MCF 10A (cell line): Measurements from ENCODE around the gene LPIN3. TPM values are rescaled to one million over a fixed set of nuclear protein-coding genes. Genes with fewer than 3 reads are reported as not detected.

ENCODE experiments used
- BruUV-seq: library from RNA; stranded (reverse); fragments of 400-500 nt; replicated peaks from 2 replicates; lab custom pipeline; 2021; lab: Mats Ljungman, UMichigan
- CTCF ChIA-PET: fragments of 300-600 bp; sonication (Branson Sonifier 250); formaldehyde crosslinking; extraction: SDS; loops from one replicate; lab custom pipeline; 2021; ENCODE audit warnings: antibody characterized with exemption, inconsistent platforms; lab: Yijun Ruan, JAX
- POLR2A ChIA-PET: fragments of 300-600, 350-650 bp; sonication (Branson Sonifier 250); formaldehyde crosslinking; extraction: SDS; loops from one replicate; lab custom pipeline; 2020; ENCODE audit warnings: antibody characterized with exemption, inconsistent platforms; lab: Yijun Ruan, JAX
- DNase-seq: peaks from one replicate; pipeline ENCODE4 v3.0.0-alpha.2; 2018; ENCODE audit not compliant: unreplicated experiment
- H3K27ac Mint-ChIP-seq: one replicate; pipeline ENCODE4 v1.8.0; 2022; ENCODE audit warnings: mild to moderate bottlenecking, low read depth, mixed read lengths; ENCODE audit not compliant: unreplicated experiment
- H3K27me3 Mint-ChIP-seq: one replicate; pipeline ENCODE4 v1.8.0; 2022; ENCODE audit warnings: mixed read lengths; ENCODE audit not compliant: insufficient read depth, unreplicated experiment
- H3K36me3 Mint-ChIP-seq: one replicate; pipeline ENCODE4 v1.8.0; 2022; ENCODE audit warnings: mild to moderate bottlenecking, moderate library complexity, mixed read lengths; ENCODE audit not compliant: insufficient read depth, unreplicated experiment
- H3K4me1 Mint-ChIP-seq: one replicate; pipeline ENCODE4 v1.8.0; 2022; ENCODE audit warnings: mixed read lengths; ENCODE audit not compliant: insufficient read depth, unreplicated experiment
- H3K4me3 Mint-ChIP-seq: one replicate; pipeline ENCODE4 v1.8.0; 2022; ENCODE audit warnings: mild to moderate bottlenecking, moderate library complexity, mixed read lengths; ENCODE audit not compliant: unreplicated experiment
- H3K9me3 Mint-ChIP-seq: one replicate; pipeline ENCODE4 v1.8.0; 2022; ENCODE audit warnings: mixed read lengths; ENCODE audit not compliant: unreplicated experiment
- intact Hi-C: fragments of 100-400 bp; cut with micrococcal nuclease; formaldehyde crosslinking; loops from 2 replicates; pipeline ENCODE4 v1.14.1; 2022
- total RNA-seq: library from RNA; stranded (reverse); gene quantifications from 2 replicates; pipeline ENCODE4 v1.2.3, GENCODE V29; 2022
- TF ChIP-seq, protein P1 (sequence below): fragments of 200-600 bp; IDR thresholded peaks from one replicate; pipeline ENCODE4 v1.8.0; 2022; ENCODE audit warnings: antibody characterized with exemption, mild to moderate bottlenecking; ENCODE audit not compliant: unreplicated experiment

The LPIN3 gene
- total RNA-seq, 1 experiment from 2014 or later = 16.5 TPM

DNA sequence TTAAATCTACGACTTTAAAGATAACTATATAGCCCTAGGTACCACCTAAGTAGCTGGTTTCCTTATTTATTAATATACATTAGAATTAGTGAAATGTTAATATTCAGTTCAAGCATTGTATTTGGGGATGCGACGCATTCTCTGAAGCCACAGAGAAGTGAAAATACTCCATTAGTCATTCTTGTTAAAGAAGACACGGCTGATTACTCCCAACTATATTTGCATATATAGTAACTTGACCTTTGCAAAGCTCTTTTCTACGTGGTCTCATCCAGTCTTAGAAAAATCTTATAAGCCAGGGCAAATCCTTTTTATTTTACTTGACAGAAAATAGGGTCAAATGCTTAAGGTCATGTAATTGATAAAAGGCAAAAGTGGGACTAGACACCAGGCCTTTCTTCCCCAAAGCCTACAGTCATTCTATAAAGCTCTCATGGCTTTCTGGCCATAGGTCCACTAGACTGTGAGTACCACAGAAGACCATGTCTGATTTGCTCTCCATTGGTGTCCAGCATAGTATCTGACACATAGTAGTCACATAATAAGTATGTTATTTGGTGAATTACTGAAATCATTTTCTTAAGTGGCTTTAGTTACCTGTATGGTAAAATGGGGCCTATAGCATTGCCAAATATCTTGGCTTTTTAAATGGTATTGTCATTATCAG is 34.4 kb upstream of the LPIN3 start:
- no peak for DNase-seq
- H3K27ac Mint-ChIP-seq = no peak overlapping the region
- peaks cover 18% of the 10 kb centered on the region for H3K4me1 Mint-ChIP-seq
- intact Hi-C loops = no loop called here
- no peak overlapping the region for H3K4me3 Mint-ChIP-seq
- H3K36me3 Mint-ChIP-seq = no peaks in the 10 kb centered on the region
- no peaks in the 10 kb centered on the region for H3K27me3 Mint-ChIP-seq
- ChIA-PET CTCF (interaction anchor here (0.7 to 1.9 kb wide), 5 partner anchors 10 to 49 kb away, joined by 3 to 6 read pairs (median 4); no protein-coding TSS in a partner anchor), POLR2A (interaction anchor here (1.0 to 2.2 kb wide), 3 partner anchors 10 to 43 kb away, joined by 3 to 5 read pairs (median 4); no protein-coding TSS in a partner anchor)
- no TSS peak for BruUV-seq
- TF ChIP-seq, protein P1, sequence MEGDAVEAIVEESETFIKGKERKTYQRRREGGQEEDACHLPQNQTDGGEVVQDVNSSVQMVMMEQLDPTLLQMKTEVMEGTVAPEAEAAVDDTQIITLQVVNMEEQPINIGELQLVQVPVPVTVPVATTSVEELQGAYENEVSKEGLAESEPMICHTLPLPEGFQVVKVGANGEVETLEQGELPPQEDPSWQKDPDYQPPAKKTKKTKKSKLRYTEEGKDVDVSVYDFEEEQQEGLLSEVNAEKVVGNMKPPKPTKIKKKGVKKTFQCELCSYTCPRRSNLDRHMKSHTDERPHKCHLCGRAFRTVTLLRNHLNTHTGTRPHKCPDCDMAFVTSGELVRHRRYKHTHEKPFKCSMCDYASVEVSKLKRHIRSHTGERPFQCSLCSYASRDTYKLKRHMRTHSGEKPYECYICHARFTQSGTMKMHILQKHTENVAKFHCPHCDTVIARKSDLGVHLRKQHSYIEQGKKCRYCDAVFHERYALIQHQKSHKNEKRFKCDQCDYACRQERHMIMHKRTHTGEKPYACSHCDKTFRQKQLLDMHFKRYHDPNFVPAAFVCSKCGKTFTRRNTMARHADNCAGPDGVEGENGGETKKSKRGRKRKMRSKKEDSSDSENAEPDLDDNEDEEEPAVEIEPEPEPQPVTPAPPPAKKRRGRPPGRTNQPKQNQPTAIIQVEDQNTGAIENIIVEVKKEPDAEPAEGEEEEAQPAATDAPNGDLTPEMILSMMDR = no peak
- no peaks in the 10 kb centered on the region for H3K9me3 Mint-ChIP-seq

DNA sequence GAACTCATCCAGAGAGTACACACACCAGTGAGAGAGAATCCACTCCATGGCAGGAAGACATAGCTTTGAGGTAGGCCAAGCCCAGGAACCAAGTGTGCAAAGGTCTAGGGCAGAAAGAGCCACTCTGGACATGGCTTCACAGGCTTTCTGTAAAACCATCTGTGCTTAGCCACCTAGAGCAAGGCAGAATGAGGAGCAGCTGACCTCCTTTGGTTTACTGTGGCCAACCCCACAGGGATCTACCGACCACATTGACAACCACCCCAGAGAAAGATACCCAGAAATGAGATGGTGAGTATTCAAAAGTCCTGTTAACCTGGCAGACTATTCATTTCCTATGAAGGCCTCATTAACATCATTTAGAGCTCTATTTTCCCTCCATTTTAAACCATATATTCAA is 33.6 kb upstream of the LPIN3 start:
- H3K4me3 Mint-ChIP-seq = no peak overlapping the region
- no peak overlapping the region for H3K27ac Mint-ChIP-seq
- ChIA-PET CTCF (interaction anchor here (0.6 to 1.9 kb wide), 7 partner anchors 10 to 139 kb away, joined by 3 to 6 read pairs (median 4); partner anchors contain the start of gene LPIN3), POLR2A (interaction anchor here (1.0 to 2.2 kb wide), 3 partner anchors 11 to 43 kb away, joined by 3 to 5 read pairs (median 4); no protein-coding TSS in a partner anchor)
- no peaks in the 10 kb centered on the region for H3K27me3 Mint-ChIP-seq
- peaks cover 18% of the 10 kb centered on the region for H3K4me1 Mint-ChIP-seq
- no TSS peak for BruUV-seq
- intact Hi-C loops = no loop called here
- H3K9me3 Mint-ChIP-seq = no peaks in the 10 kb centered on the region
- TF ChIP-seq, protein P1 = no peak
- peaks cover 6% of the 10 kb centered on the region for H3K36me3 Mint-ChIP-seq
- DNase-seq = no peak

DNA sequence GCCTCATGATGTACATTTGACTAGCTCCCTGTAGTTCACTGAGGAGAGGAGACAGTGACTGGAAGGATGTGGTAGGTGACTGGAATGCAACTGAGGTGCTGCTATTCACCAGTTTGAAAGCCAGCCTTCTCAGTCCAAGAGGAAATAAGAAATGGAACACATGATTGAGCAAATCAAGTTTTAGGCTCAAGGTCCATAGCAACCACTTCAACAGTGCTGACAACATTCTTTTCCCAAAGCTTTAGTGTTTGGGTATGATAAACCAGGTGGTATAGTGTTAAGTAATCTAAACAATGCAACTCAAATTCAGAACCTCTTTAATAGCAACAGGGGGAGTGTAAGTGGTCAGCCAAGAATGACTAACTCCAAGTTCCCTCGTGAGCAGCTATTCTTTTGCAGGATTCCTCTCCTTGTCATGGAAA is 32.3 kb upstream of the LPIN3 start:
- no peaks in the 10 kb centered on the region for H3K9me3 Mint-ChIP-seq
- ChIA-PET POLR2A (interaction anchor here (0.5 to 2.4 kb wide), 5 partner anchors 9 to 75 kb away, joined by 3 to 7 read pairs (median 6); partner anchors contain the start of gene ZHX3), CTCF (interaction anchor here (0.6 to 1.7 kb wide), 4 partner anchors 16 to 214 kb away, joined by 3 to 5 read pairs (median 3); no protein-coding TSS in a partner anchor)
- H3K27me3 Mint-ChIP-seq = no peaks in the 10 kb centered on the region
- H3K4me3 Mint-ChIP-seq = no peak overlapping the region
- BruUV-seq = no TSS peak
- H3K36me3 Mint-ChIP-seq = peaks cover 6% of the 10 kb centered on the region
- TF ChIP-seq, protein P1 = no peak
- peaks cover 18% of the 10 kb centered on the region for H3K4me1 Mint-ChIP-seq
- DNase-seq = peak; percentile 48
- no peak overlapping the region for H3K27ac Mint-ChIP-seq
- intact Hi-C loops = no loop called here

DNA sequence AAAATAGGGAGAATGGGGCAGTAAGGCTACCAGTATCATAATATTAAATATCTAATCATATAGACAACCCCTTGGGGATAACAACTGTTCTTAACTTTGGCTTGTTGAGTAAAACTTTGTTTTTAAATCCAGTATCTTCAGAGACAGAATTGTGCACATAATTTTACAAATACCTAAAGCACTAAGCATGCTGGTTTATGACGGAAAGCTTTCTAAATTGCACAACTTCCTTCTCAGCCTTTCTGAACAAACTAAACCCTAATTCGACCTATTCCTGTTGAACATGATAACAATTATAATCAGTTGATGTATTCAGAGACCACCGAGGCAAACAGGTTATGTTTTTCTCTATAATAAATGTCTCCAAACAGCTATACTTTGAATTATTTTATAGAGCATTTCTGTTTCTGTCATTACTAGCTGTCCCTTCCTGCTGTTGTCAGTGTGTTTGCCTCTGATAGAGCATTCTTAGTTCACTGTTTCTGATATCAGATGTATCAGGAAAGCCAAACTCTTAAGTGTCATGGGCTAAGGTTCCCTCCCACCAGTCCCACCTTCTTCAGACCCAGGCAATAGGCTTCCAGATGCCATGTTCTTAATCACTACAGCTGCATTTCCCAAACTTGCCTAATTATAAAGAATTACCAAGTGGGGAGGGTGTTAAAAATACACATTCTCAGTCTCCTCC is 31.8 kb upstream of the LPIN3 start:
- TF ChIP-seq, protein P1 = no peak
- POLR2A ChIA-PET = interaction anchor here (0.5 to 2.4 kb wide), 6 partner anchors 8 to 76 kb away, joined by 3 to 7 read pairs (median 6); partner anchors contain the start of gene ZHX3
- no TSS peak for BruUV-seq
- no peak for DNase-seq
- no peak overlapping the region for H3K4me3 Mint-ChIP-seq
- H3K27me3 Mint-ChIP-seq = no peaks in the 10 kb centered on the region
- CTCF ChIA-PET = interaction anchor here (0.6 kb wide), 1 partner anchor 214 kb away, joined by 3 read pairs; no protein-coding TSS in a partner anchor
- H3K27ac Mint-ChIP-seq = peak overlapping the region; percentile 62
- peaks cover 6% of the 10 kb centered on the region for H3K36me3 Mint-ChIP-seq
- intact Hi-C loops = no loop called here
- no peaks in the 10 kb centered on the region for H3K9me3 Mint-ChIP-seq
- peaks cover 18% of the 10 kb centered on the region for H3K4me1 Mint-ChIP-seq
